ENCODE measurements around the gene NHEJ1.

DNA sequence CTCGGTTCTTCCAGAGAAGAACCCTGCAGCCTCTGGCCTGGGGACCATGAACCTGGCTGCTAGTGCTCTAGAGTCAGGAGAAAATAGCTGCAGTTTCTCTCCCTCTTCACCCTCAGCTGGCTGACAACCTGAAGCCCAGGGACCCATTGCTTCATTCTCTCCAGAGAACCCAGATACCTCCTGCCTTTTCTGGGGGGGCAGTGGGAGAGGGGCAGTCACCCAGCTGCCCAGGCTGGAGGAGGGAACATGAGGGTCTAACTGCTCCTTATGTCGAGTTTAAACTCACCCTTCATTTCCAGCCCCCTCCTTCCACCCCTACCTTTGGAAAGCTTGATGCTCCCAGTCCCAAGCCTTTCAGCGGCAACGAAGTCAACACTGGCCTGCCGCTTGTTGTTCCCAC lies 38.4 kb upstream of the NHEJ1 start:
- TF ChIP-seq, protein P1, sequence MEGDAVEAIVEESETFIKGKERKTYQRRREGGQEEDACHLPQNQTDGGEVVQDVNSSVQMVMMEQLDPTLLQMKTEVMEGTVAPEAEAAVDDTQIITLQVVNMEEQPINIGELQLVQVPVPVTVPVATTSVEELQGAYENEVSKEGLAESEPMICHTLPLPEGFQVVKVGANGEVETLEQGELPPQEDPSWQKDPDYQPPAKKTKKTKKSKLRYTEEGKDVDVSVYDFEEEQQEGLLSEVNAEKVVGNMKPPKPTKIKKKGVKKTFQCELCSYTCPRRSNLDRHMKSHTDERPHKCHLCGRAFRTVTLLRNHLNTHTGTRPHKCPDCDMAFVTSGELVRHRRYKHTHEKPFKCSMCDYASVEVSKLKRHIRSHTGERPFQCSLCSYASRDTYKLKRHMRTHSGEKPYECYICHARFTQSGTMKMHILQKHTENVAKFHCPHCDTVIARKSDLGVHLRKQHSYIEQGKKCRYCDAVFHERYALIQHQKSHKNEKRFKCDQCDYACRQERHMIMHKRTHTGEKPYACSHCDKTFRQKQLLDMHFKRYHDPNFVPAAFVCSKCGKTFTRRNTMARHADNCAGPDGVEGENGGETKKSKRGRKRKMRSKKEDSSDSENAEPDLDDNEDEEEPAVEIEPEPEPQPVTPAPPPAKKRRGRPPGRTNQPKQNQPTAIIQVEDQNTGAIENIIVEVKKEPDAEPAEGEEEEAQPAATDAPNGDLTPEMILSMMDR (IDR thresholded peaks at IDR 0.05; ENCODE audit: extremely low read depth in 1 of 2, insufficient read depth in 1 of 2, low read depth in 1 of 2, low read length in 2 of 2) = no peak
- no peak for TF ChIP-seq POLR2AphosphoS5 (IDR thresholded peaks at IDR 0.05; ENCODE audit: insufficient read depth, low read depth, low read length)
